Omental fat pad (tissue), 4 donors: ENCODE results near the gene TSC2. TPM values are rescaled to one million over a fixed set of nuclear protein-coding genes. Genes with fewer than 3 reads are reported as not detected.
"Not testable (repeated sequence)": the region's sequence is repeated elsewhere in the genome, so short reads cannot be mapped to it uniquely, and the experiment has no call there.

ENCODE experiments used
- ATAC-seq: fragments of 150-250 bp; one replicate; pipeline ENCODE4 v1.9.1; 2016; ENCODE audit warnings: mild to moderate bottlenecking, moderate library complexity; ENCODE audit not compliant: low FRiP score
- DNase-seq: peaks from one replicate; pipeline ENCODE4 v3.0.0-alpha.2; 2019; ENCODE audit warnings: low spot score
- total RNA-seq, 4 donors: library from RNA; depleted of rRNA; stranded (reverse); fragments of >200 nt; gene quantifications; one replicate each; pipeline ENCODE4 v1.1.0, GENCODE V29; 2016
- TF ChIP-seq, protein P1 (sequence below), 3 donors: fragments of 450-650 bp; IDR thresholded peaks; one replicate each; pipeline ENCODE4 v1.5.1; 2016 to 2017; ENCODE audit warnings: antibody characterized with exemption in 3 of 3, mild to moderate bottlenecking in 3 of 3, moderate library complexity in 2 of 3

Gene TSC2
- total RNA-seq, 4 donors from 2014 or later = 30.0 to 59.4 (median 35.9) TPM

DNA sequence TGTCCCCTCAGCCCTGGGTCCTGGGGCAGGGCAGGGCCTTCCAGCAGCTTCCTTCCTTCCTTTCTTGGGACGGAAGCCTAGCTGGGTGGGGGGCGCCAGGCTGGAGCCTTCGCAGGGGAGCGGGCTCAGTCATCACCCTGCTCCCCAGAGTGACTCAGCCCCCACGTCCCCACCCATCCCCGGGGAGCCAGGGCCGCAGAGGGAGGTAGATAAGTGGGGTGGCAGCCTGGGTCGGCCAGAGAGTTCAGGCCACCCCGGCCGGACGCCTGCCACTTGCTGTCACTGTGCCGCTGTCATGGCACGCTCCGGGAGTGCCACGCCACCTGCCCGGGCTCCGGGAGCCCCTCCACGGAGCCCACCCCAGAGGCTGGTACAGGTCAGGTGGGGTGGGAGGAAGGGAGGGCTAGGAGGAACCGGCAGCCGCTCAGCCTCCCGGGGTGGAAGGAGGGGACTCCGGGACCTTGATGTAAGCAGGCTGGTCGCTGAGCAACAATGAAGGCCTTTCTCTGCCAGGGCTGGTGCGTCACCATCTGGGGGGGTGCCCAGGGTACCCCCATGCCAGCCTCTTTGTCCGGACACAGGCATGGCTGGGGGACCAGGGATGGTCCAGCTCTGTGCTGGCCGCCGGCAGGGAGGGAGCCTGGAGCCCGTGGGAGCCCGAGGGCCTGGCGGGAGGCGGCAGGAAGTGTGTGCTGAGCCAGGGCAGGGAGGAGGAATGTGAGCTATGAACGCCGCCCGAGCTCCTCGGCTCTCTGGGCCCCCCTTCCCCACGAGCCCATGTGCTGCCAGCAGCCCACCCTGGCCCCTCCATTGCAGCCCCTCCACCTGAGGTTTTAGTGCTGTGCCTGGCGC is 14.5 kb upstream of the TSC2 start:
- ATAC-seq (peak; percentile 49), DNase-seq (no peak)
- TF ChIP-seq, protein P1, sequence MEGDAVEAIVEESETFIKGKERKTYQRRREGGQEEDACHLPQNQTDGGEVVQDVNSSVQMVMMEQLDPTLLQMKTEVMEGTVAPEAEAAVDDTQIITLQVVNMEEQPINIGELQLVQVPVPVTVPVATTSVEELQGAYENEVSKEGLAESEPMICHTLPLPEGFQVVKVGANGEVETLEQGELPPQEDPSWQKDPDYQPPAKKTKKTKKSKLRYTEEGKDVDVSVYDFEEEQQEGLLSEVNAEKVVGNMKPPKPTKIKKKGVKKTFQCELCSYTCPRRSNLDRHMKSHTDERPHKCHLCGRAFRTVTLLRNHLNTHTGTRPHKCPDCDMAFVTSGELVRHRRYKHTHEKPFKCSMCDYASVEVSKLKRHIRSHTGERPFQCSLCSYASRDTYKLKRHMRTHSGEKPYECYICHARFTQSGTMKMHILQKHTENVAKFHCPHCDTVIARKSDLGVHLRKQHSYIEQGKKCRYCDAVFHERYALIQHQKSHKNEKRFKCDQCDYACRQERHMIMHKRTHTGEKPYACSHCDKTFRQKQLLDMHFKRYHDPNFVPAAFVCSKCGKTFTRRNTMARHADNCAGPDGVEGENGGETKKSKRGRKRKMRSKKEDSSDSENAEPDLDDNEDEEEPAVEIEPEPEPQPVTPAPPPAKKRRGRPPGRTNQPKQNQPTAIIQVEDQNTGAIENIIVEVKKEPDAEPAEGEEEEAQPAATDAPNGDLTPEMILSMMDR (IDR thresholded peaks at IDR 0.05) = no peak

DNA sequence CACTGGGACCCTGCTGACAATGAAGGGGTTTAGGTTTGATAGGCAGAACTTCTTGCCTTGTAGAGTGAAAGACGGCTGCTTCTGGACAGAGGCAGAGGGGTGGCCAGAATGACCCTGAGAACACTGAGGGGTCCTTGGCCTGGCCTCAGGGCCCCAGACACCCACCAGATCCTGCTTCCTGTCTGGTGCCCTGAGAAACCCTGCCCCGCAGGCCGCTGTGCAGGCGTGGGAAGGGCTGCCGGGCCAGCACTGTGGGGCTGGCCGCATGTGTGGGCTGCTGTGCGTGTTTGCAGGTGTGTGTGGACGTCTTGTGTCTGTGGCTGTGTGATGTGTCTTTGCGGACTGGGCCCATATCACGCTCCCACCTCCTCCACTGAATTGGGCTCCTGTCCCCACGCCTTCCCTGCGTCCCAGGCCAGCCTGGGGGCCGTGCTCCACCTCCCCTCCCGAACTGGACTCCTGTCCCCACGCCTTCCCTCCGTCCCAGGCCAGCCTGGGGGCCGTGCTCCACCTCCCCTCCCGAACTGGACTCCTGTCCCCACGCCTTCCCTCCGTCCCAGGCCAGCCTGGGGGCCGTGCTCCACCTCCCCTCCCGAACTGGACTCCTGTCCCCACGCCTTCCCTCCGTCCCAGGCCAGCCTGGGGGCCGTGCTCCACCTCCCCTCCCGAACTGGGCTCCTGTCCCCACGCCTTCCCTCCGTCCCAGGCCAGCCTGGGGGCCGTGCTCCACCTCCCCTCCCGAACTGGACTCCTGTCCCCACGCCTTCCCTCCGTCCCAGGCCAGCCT is 13.7 kb upstream of the TSC2 start:
- not testable (repeated sequence) for DNase-seq, ATAC-seq

DNA sequence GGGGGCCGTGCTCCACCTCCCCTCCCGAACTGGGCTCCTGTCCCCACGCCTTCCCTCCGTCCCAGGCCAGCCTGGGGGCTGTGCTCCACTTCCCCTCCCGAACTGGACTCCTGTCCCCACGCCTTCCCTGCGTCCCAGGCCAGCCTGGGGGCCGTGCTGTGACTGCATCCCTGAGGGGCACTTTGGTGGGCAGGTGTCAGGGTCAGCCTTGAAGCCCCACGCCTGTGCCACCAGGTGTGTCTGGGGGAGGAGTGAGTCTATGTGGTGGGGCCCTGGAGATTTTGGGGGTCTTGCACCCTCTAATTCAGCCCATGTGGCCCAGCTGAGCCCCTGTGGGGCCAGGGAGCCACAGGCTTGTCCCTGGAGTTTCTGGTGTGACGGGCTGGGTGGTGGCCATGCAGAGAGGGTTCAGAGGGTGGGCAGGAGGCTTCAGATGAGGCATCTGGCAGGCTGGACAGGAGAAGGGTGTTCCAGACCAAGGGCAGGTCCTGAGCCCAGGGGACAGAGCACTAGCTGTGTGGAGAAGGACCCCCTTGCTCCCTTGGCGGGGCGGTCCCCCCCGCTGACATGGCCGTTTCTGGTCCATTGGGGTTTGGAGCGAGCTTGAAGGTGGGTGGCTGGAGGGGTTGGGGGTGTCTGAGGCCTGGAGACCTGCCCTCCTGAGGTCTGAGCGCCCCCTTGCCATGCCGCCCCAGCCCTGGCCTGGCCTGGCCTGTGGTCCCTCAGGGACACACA is 12.9 kb upstream of the TSC2 start:
- TF ChIP-seq, protein P1 (IDR thresholded peaks at IDR 0.05) = no peak
- DNase-seq (no peak), ATAC-seq (no peak)

DNA sequence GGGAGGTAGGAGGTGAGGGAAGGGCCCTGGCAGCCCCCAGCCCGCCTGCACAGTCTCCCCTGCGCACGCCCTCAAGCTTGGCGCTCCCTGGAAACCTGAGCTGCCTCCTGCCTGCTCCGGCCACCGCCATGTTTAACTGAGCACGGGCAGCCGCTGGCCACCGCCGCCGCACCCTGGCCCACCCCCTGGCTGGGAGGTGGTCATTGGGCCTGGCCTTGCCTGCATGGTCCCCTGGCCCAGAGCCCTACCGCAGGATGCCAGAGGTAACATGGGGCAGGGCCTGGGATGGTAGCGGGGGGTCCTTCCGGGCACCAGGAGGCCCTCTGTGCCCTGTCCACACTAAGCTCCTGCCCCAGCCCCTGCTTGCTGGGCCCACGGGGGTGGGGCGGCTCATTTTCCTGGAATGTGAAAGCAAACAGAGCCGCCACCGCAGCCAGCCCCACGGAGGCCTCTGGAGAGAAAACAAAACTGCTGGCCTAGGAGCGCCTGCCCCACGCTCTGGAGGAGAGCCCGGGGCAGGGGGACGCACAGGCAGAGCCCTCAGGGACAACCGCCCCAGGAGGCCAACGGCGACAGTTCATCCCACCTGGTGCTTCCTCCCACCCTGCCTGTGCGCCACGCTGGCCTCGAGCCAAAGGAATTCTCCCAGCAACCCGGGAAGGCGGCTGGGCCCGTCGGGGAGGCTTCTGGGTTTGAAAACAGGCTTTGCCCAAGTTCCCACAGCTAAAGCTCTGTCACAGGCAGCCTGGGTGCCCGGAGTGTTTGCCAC is 12.2 kb upstream of the TSC2 start:
- ATAC-seq (peak; percentile 5), DNase-seq (no peak)
- TF ChIP-seq, protein P1 (IDR thresholded peaks at IDR 0.05) = no peak

DNA sequence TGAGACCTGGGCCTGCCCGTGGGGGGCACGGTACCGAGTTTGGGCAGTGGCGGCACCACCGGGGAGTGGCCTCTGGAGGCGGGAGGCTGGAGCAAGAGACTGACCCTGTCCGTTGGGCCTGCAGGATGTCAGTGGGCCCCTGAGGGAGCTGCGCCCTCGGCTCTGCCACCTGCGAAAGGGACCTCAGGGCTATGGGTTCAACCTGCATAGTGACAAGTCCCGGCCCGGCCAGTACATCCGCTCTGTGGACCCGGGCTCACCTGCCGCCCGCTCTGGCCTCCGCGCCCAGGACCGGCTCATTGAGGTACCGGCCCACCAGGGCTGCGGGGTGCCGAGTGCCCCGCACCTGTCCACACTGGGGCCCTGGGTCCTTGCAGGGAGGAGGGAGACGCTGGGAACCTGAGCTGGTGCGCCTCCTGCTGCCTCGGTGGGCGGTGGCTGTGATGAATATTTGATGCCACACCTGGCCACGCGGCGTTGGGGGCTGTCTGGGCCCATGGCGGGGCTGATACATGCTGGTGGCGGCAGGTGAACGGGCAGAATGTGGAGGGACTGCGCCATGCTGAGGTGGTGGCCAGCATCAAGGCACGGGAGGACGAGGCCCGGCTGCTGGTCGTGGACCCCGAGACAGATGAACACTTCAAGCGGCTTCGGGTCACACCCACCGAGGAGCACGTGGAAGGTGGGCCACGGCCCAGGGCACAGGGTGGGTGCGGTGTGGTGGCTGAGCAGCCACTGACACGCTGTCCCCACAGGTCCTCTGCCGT is 11.4 kb upstream of the TSC2 start:
- TF ChIP-seq, protein P1 (IDR thresholded peaks at IDR 0.05) = no peak
- ATAC-seq = no peak
- DNase-seq = no peak

DNA sequence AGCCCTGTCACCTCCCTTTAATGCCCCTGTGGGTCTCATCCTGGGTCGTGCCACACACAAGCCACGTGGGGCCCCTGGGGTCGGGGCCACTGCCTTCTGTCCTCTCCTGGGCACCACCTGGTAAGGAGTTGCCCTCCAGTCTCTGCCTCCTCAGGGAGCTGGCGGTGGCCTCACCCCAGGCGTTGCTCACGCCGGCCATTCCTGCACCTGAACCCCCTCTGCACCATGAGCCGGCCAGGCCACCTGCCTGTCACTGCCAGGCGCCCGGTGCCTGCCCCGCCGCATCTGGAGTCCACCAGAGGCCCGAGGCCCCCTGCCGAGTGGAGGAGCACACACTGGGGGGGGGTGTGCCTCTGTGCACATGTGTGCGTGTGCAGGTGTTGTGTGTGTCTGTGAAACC is 10.7 kb upstream of the TSC2 start:
- no peak for ATAC-seq
- no peak for DNase-seq
- TF ChIP-seq, protein P1 (IDR thresholded peaks at IDR 0.05) = no peak
